Measurements from ENCODE around the gene MRPL10. TPM values are rescaled to one million over a fixed set of nuclear protein-coding genes. Genes with fewer than 3 reads are reported as not detected.

MRPL10 gene
- total and polyA plus RNA-seq, 10 of the 15 experiments (the other 5 are each of a cell fraction or from before 2014, with no cell fraction given), result 18.9 to 61.9 (median 47.3) TPM

DNA sequence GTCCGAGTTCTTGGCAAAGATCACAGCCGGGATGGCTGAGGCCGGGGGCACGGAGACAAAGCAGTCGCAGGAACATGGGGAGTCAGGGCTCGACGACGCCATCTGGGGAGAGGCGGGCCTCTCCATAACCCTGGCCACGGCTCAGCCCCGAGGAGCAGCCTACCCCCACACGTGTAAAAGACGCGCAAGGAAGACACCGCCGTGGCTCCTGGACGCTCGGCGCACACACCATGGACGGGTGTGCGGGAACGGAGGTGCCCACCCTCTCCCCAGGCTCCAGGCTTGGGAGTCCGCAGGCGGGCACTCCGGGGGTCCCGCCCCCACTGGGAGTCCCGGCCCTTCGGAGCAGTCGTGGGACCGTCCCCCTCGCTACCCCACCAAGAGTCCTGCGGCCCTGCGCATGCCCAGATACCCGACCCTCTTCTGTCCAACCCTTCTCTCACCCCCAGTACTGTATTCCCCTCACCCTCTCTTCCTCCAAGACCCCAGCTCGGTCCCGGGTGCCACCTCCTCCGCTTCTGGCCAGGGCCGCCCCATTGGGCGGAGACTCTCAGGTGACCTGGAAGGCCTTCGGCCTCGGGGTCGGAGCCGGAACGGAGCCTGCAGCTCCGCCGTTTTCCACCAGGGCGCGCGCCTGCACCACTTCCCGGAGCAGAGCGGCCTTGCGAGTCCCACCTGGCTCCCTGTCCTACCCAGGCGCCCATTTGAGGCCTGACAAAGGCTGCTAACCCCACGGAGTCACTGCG is 9.6 kb upstream of the MRPL10 start, which contains the start of gene SCRN2 (continued):
- TF ChIP-seq, protein P1, sequence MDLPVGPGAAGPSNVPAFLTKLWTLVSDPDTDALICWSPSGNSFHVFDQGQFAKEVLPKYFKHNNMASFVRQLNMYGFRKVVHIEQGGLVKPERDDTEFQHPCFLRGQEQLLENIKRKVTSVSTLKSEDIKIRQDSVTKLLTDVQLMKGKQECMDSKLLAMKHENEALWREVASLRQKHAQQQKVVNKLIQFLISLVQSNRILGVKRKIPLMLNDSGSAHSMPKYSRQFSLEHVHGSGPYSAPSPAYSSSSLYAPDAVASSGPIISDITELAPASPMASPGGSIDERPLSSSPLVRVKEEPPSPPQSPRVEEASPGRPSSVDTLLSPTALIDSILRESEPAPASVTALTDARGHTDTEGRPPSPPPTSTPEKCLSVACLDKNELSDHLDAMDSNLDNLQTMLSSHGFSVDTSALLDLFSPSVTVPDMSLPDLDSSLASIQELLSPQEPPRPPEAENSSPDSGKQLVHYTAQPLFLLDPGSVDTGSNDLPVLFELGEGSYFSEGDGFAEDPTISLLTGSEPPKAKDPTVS (IDR thresholded peaks at IDR 0.05; ENCODE audit: low read depth, low read length), result no peak
- TF ChIP-seq, protein P2, sequence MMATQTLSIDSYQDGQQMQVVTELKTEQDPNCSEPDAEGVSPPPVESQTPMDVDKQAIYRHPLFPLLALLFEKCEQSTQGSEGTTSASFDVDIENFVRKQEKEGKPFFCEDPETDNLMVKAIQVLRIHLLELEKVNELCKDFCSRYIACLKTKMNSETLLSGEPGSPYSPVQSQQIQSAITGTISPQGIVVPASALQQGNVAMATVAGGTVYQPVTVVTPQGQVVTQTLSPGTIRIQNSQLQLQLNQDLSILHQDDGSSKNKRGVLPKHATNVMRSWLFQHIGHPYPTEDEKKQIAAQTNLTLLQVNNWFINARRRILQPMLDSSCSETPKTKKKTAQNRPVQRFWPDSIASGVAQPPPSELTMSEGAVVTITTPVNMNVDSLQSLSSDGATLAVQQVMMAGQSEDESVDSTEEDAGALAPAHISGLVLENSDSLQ (IDR thresholded peaks at IDR 0.05), result no peak
- TF ChIP-seq, protein P3, sequence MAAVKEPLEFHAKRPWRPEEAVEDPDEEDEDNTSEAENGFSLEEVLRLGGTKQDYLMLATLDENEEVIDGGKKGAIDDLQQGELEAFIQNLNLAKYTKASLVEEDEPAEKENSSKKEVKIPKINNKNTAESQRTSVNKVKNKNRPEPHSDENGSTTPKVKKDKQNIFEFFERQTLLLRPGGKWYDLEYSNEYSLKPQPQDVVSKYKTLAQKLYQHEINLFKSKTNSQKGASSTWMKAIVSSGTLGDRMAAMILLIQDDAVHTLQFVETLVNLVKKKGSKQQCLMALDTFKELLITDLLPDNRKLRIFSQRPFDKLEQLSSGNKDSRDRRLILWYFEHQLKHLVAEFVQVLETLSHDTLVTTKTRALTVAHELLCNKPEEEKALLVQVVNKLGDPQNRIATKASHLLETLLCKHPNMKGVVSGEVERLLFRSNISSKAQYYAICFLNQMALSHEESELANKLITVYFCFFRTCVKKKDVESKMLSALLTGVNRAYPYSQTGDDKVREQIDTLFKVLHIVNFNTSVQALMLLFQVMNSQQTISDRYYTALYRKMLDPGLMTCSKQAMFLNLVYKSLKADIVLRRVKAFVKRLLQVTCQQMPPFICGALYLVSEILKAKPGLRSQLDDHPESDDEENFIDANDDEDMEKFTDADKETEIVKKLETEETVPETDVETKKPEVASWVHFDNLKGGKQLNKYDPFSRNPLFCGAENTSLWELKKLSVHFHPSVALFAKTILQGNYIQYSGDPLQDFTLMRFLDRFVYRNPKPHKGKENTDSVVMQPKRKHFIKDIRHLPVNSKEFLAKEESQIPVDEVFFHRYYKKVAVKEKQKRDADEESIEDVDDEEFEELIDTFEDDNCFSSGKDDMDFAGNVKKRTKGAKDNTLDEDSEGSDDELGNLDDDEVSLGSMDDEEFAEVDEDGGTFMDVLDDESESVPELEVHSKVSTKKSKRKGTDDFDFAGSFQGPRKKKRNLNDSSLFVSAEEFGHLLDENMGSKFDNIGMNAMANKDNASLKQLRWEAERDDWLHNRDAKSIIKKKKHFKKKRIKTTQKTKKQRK (IDR thresholded peaks at IDR 0.05; ENCODE audit: low read depth, low read length), result no peak
- TF ChIP-seq, protein P4, sequence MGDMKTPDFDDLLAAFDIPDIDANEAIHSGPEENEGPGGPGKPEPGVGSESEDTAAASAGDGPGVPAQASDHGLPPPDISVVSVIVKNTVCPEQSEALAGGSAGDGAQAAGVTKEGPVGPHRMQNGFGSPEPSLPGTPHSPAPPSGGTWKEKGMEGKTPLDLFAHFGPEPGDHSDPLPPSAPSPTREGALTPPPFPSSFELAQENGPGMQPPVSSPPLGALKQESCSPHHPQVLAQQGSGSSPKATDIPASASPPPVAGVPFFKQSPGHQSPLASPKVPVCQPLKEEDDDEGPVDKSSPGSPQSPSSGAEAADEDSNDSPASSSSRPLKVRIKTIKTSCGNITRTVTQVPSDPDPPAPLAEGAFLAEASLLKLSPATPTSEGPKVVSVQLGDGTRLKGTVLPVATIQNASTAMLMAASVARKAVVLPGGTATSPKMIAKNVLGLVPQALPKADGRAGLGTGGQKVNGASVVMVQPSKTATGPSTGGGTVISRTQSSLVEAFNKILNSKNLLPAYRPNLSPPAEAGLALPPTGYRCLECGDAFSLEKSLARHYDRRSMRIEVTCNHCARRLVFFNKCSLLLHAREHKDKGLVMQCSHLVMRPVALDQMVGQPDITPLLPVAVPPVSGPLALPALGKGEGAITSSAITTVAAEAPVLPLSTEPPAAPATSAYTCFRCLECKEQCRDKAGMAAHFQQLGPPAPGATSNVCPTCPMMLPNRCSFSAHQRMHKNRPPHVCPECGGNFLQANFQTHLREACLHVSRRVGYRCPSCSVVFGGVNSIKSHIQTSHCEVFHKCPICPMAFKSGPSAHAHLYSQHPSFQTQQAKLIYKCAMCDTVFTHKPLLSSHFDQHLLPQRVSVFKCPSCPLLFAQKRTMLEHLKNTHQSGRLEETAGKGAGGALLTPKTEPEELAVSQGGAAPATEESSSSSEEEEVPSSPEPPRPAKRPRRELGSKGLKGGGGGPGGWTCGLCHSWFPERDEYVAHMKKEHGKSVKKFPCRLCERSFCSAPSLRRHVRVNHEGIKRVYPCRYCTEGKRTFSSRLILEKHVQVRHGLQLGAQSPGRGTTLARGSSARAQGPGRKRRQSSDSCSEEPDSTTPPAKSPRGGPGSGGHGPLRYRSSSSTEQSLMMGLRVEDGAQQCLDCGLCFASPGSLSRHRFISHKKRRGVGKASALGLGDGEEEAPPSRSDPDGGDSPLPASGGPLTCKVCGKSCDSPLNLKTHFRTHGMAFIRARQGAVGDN (IDR thresholded peaks at IDR 0.05), result peak; percentile 91
- TF ChIP-seq CHD1 (IDR thresholded peaks at IDR 0.05; ENCODE audit: low read depth, low read length) (0 out of 2 replicates have a peak, but pooled peaks have one; percentile 42), NR2C1 (IDR thresholded peaks at IDR 0.05) (peak; percentile 92), SRF (IDR thresholded peaks at IDR 0.05; ENCODE audit: low read depth in 2 of 2, low read length in 2 of 2) (no peak), SREBF2 (IDR thresholded peaks at IDR 0.05; ENCODE audit: low read length) (no peak), HDAC2 (IDR thresholded peaks at IDR 0.05) (no peak), YY1 (IDR thresholded peaks at IDR 0.05; ENCODE audit: low read depth, low read length) (peak; percentile 76)
- TF ChIP-seq, protein P5, sequence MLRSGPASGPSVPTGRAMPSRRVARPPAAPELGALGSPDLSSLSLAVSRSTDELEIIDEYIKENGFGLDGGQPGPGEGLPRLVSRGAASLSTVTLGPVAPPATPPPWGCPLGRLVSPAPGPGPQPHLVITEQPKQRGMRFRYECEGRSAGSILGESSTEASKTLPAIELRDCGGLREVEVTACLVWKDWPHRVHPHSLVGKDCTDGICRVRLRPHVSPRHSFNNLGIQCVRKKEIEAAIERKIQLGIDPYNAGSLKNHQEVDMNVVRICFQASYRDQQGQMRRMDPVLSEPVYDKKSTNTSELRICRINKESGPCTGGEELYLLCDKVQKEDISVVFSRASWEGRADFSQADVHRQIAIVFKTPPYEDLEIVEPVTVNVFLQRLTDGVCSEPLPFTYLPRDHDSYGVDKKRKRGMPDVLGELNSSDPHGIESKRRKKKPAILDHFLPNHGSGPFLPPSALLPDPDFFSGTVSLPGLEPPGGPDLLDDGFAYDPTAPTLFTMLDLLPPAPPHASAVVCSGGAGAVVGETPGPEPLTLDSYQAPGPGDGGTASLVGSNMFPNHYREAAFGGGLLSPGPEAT (IDR thresholded peaks at IDR 0.05; ENCODE audit: low read depth), result no peak
- TF ChIP-seq, protein P6, sequence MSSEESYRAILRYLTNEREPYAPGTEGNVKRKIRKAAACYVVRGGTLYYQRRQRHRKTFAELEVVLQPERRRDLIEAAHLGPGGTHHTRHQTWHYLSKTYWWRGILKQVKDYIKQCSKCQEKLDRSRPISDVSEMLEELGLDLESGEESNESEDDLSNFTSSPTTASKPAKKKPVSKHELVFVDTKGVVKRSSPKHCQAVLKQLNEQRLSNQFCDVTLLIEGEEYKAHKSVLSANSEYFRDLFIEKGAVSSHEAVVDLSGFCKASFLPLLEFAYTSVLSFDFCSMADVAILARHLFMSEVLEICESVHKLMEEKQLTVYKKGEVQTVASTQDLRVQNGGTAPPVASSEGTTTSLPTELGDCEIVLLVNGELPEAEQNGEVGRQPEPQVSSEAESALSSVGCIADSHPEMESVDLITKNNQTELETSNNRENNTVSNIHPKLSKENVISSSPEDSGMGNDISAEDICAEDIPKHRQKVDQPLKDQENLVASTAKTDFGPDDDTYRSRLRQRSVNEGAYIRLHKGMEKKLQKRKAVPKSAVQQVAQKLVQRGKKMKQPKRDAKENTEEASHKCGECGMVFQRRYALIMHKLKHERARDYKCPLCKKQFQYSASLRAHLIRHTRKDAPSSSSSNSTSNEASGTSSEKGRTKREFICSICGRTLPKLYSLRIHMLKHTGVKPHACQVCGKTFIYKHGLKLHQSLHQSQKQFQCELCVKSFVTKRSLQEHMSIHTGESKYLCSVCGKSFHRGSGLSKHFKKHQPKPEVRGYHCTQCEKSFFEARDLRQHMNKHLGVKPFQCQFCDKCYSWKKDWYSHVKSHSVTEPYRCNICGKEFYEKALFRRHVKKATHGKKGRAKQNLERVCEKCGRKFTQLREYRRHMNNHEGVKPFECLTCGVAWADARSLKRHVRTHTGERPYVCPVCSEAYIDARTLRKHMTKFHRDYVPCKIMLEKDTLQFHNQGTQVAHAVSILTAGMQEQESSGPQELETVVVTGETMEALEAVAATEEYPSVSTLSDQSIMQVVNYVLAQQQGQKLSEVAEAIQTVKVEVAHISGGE (CRISPR knock-in tag; IDR thresholded peaks at IDR 0.05), result no peak
